SK-N-SH treated with all-trans-retinoic acid at 6 μM for 48 hours (cell line): ENCODE measurements around the gene VASN.
A peak's percentile ranks its signal among the peaks of the same experiment; 100 is the strongest.

Experiments
- ATAC-seq: fragments of 200-7000 bp; cut with Tn5 transposase; 3 replicates; pipeline ENCODE4 v1.9.1; 2020; ENCODE audit warnings: mild to moderate bottlenecking, moderate library complexity
- ARNTL ChIP-seq: fragments of 450-650 bp; formaldehyde crosslinking; IDR thresholded peaks from 2 replicates; pipeline ENCODE4 v1.5.0; 2020; ENCODE audit warnings: low read depth, mild to moderate bottlenecking, moderate library complexity, borderline replicate concordance
- CREB5 ChIP-seq: fragments of 250-450 bp; sonication (Bioruptor Pico); IDR thresholded peaks from 2 replicates; pipeline ENCODE4 v1.5.1; 2020; ENCODE audit warnings: low read depth, mild to moderate bottlenecking, moderate library complexity
- CSDC2 ChIP-seq: fragments of 250-450 bp; sonication (Bioruptor Pico); IDR thresholded peaks from 2 replicates; pipeline ENCODE4 v1.5.0; 2020; ENCODE audit warnings: mild to moderate bottlenecking, moderate library complexity
- CSRNP3 ChIP-seq: fragments of 250-450 bp; sonication (Bioruptor Pico); IDR thresholded peaks from 2 replicates; pipeline ENCODE4 v1.5.1; 2021; ENCODE audit warnings: mild to moderate bottlenecking, moderate library complexity
- ESRRG ChIP-seq: fragments of 250-450 bp; sonication (Bioruptor Pico); IDR thresholded peaks from 2 replicates; pipeline ENCODE4 v1.6.1; 2021; ENCODE audit warnings: mild to moderate bottlenecking
- GLIS3 ChIP-seq: fragments of 250-450 bp; sonication (Bioruptor Pico); IDR thresholded peaks from 2 replicates; pipeline ENCODE4 v1.5.0; 2020; ENCODE audit warnings: mild to moderate bottlenecking, moderate library complexity
- ISL1 ChIP-seq: fragments of 250-450 bp; sonication (Bioruptor Pico); IDR thresholded peaks from 2 replicates; pipeline ENCODE4 v2.1.2; 2022; ENCODE audit warnings: mild to moderate bottlenecking, moderate library complexity
- PATZ1 ChIP-seq: fragments of 250-450 bp; sonication (Bioruptor Pico); IDR thresholded peaks from 2 replicates; pipeline ENCODE4 v1.8.0; 2020; ENCODE audit warnings: mild to moderate bottlenecking, moderate library complexity, borderline replicate concordance
- POU6F1 ChIP-seq: fragments of 250-450 bp; sonication (Bioruptor Pico); IDR thresholded peaks from 2 replicates; pipeline ENCODE4 v1.8.0; 2021; ENCODE audit warnings: low read depth, mild to moderate bottlenecking, moderate library complexity, borderline replicate concordance
- PPARA ChIP-seq: fragments of 250-450 bp; sonication (Bioruptor Pico); IDR thresholded peaks from 2 replicates; pipeline ENCODE4 v1.5.0; 2020; ENCODE audit warnings: mild to moderate bottlenecking, borderline replicate concordance
- RARB ChIP-seq: fragments of 250-450 bp; sonication (Bioruptor Pico); IDR thresholded peaks from 2 replicates; pipeline ENCODE4 v1.8.0; 2021; ENCODE audit warnings: mild to moderate bottlenecking, moderate library complexity
- SNAI2 ChIP-seq: fragments of 250-450 bp; sonication (Bioruptor Pico); IDR thresholded peaks from 2 replicates; pipeline ENCODE4 v1.5.0; 2020; ENCODE audit warnings: mild to moderate bottlenecking, moderate library complexity
- TCF4 ChIP-seq: fragments of 250-450 bp; sonication (Bioruptor Pico); IDR thresholded peaks from 2 replicates; pipeline ENCODE4 v1.8.0; 2021; ENCODE audit warnings: mild to moderate bottlenecking, moderate library complexity, borderline replicate concordance
- TSHZ2 ChIP-seq: fragments of 250-450 bp; sonication (Bioruptor Pico); IDR thresholded peaks from 2 replicates; pipeline ENCODE4 v1.5.0; 2020; ENCODE audit warnings: mild to moderate bottlenecking, moderate library complexity
- ZC3H10 ChIP-seq: fragments of 250-450 bp; sonication (Bioruptor Pico); IDR thresholded peaks from 2 replicates; pipeline ENCODE4 v1.5.1; 2021; ENCODE audit warnings: mild to moderate bottlenecking, moderate library complexity
- ZFP30 ChIP-seq: fragments of 450-650 bp; formaldehyde crosslinking; IDR thresholded peaks from 2 replicates; pipeline ENCODE4 v1.5.0; 2022; ENCODE audit warnings: mild to moderate bottlenecking, moderate library complexity
- ZNF565 ChIP-seq: fragments of 450-650 bp; formaldehyde crosslinking; conservative IDR thresholded peaks from 2 replicates; pipeline ENCODE4 v1.5.0; 2020; ENCODE audit warnings: low read depth, mild to moderate bottlenecking, moderate library complexity
- ZNF70 ChIP-seq: fragments of 450-650 bp; formaldehyde crosslinking; IDR thresholded peaks from 2 replicates; pipeline ENCODE4 v1.5.0; 2020; ENCODE audit warnings: mild to moderate bottlenecking, moderate library complexity
- ZNF8 ChIP-seq: fragments of 450-650 bp; formaldehyde crosslinking; IDR thresholded peaks from 2 replicates; pipeline ENCODE4 v1.5.0; 2020; ENCODE audit warnings: mild to moderate bottlenecking, moderate library complexity

VASN gene

GRCh38 chr16:4385789-4386450 lies 14.3 kb downstream of the VASN start:
- no peak for TF ChIP-seq ISL1
- no peak for TF ChIP-seq PATZ1 (CRISPR knock-in tag)
- TF ChIP-seq TCF4: no peak
- TF ChIP-seq RARB (CRISPR knock-in tag): no peak
- TF ChIP-seq ZC3H10 (CRISPR knock-in tag): no peak
- TF ChIP-seq GLIS3 (CRISPR knock-in tag): no peak
- no peak for TF ChIP-seq ARNTL
- TF ChIP-seq ESRRG (CRISPR knock-in tag): no peak
- TF ChIP-seq CREB5 (CRISPR knock-in tag): no peak
- no peak for TF ChIP-seq PPARA (CRISPR knock-in tag)
- TF ChIP-seq SNAI2 (CRISPR knock-in tag): no peak
- TF ChIP-seq ZFP30 (CRISPR knock-in tag): no peak
- no peak for TF ChIP-seq TSHZ2 (CRISPR knock-in tag)
- TF ChIP-seq, all 23 proteins: peak for 0
- ATAC-seq: peak; percentile 19

- TF ChIP-seq GLIS3 (CRISPR knock-in tag) (no peak), ZNF8 (CRISPR knock-in tag) (no peak), TCF4 (no peak), SNAI2 (CRISPR knock-in tag) (no peak), POU6F1 (CRISPR knock-in tag) (no peak), RARB (CRISPR knock-in tag) (no peak), ARNTL (no peak), ISL1 (no peak), CSDC2 (CRISPR knock-in tag) (no peak), ZNF70 (no peak), ZNF565 (CRISPR knock-in tag) (no peak), ESRRG (CRISPR knock-in tag) (no peak), PATZ1 (CRISPR knock-in tag) (no peak), CSRNP3 (CRISPR knock-in tag) (no peak)
- peak; percentile 50 for ATAC-seq
Measured at GRCh38 chr16:4386451-4386805, 14.8 kb downstream of the VASN start.
